ENCODE measurements around the gene NSMF.
"Not testable (repeated sequence)": the region's sequence is repeated elsewhere in the genome, so short reads cannot be mapped to it uniquely, and the experiment has no call there.

NSMF gene

DNA sequence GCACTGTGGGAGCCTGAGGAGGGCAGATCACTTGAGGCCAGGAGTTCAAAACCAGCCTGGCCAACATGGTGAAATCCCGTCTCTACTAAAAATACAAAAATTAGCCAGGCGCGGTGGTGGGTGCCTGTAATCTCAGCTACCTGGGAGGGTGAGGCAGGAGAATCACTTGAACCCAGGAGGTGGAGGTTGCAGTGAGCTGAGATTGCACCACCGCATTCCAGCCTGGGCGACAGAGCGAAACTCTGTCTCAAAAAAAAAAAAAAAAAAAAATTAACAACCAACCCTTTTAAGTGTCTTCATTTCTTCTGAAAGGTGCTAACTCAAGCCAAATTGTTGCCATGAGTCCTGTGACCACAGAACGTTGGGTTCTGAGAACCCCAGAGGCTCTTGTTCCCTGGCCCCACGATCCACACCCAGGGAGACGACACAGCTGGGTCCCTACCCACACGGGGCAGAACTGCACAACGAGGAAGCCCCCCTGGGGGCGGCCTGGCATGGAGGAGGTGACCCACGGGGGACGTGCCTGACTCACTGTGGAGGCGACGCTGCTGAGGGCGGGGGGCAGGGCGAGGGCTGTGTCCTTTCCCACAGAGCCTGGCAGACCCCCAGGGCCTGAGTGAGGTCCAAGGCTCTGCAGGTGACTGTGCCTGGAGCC is 48.8 kb downstream of the NSMF start:
- not testable (repeated sequence) for DNase-seq (ENCODE audit: low read depth)

- no peak for DNase-seq (ENCODE audit: low read depth)
Measured at GRCh38 chr9:137409515-137409914, 49.6 kb downstream of the NSMF start.

DNA sequence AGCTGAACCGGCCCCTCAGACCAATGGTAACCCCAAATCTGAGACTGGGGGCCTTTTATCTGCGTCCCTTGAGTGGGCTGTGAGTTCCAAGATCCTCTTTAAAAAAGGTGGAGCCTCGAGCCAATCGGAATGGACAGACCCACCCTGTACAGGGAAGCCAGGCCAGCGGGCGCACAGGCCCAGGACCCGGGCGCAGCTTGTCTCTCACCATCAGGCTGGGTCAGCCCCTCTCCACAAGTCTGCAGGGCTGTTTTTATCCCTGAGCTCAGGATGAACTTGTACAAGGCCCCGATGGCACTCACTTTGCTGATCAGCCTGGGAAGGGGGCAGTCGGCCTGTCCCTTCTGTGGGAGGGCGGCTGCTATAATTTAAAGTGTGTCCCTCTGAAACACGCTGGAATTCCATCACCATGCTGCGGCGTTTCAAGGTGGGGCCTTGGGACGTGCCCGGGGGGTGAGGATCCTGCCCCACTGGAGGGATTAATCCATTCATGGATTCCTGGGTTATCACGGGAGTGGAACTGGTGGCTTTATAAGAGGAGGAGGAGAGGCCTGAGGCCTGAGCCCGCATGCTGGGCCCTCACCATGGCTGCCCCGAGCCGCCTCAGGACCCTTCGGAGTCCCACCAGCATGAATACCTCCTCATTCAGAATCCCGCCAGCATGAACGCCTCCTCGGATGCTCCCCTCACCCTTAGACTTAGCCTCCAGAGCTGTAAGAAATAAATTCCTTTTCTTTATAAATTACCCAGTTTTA is 50.3 kb downstream of the NSMF start:
- DNase-seq (ENCODE audit: low read depth): no peak

DNA sequence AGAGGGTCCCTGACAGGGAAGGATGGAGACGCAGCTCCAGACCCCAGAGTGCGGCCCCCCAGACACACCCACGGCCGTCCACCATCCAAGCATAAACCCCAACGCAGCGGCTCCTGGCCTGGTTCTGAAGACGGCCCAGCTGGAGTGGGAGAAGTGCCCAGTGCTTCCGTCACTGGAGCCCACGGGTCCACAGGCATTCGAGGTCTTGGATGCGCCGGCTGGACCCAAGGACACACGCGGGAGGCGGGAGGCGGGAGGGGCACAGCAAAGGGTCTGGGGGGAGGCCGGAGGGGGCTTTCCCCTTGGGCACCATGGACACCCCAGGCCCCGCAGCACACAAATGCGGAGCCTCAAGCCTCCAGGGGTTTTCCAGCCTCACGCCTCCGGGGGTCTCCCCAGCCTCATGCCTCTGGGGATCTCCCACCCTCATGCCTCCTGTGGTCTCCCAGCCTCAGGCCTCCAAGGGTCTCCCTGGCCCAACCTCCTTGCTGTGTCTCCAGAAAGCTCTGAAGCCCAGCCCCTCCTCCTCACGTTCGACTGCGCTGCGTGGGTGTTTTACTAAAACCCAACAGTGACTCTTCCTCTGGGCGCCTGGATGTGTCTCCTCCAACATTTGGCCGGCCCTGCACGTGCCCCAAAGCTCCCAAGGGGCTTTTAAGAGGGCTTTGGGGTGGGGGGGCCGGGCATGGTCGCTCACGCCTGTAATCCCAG is 51.4 kb downstream of the NSMF start:
- DNase-seq (ENCODE audit: low read depth): no peak

GRCh38 chr9:137406876-137407589 is 52.1 kb downstream of the NSMF start:
- no peak for DNase-seq (ENCODE audit: low read depth)

DNA sequence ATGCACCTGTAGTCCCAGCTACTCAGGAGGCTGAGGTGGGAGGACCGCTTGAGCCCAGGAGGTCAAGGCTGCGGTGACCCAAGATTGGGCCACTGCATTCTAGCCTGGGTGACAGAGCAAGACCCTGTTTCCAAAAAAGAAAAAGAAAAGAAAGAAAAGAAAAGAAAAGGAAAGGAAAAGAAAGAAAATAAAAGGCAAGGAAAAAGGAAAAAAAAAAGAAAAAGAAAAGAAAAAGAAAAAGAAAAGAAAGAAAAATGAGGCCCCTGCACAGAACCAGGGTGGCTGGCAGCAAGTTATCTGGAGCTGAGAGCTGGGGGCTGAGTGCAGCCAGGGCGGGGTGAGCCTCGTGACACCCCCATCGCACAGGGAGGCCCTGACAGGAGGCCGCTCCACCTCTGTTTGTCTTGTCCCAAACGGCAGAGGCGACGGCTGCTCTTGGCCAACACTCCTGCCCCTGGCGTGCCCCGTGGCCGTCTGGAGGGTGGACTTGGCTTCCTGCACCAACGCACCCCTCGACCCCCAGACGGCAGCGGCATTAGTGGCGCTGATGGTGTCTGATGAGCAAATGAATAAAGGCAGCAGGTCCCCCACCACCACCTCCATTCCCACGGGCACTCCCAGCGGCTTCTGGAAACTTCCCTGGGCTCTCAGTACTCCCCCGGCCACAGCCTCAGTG is 52.9 kb downstream of the NSMF start:
- DNase-seq (ENCODE audit: low read depth): no peak

- no peak for DNase-seq (ENCODE audit: low read depth)
Measured at GRCh38 chr9:137405677-137406081, 53.5 kb downstream of the NSMF start.

DNA sequence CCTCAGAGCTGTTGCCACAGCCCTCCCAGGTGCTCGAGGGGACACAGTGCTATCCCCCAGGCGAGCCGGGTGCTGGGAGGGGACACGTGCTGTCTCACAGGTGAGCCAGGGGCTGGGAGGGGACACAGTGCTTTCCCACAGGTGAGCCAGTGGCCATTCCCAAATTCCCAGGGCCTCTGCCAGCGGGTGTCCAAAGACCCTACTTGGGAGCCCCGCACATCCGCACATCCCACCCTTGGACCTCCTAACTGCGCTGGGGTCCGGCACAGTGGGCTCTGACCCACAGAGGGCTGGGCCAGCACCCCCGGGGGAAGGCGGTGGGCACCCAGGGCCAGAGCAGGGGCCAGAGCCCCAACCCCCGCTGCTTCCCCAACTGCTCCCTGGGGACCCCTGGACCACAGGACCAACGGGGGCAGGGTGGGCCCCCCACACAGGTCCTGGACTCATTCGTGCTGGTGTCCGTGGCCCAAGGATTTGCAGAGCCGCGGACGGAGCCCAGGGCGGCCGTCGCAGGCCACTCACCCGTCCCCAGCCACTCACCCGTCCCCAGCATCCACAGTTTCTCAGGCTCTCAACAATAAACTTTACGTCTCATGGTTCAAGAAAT is 54.1 kb downstream of the NSMF start:
- DNase-seq (ENCODE audit: low read depth): no peak

DNA sequence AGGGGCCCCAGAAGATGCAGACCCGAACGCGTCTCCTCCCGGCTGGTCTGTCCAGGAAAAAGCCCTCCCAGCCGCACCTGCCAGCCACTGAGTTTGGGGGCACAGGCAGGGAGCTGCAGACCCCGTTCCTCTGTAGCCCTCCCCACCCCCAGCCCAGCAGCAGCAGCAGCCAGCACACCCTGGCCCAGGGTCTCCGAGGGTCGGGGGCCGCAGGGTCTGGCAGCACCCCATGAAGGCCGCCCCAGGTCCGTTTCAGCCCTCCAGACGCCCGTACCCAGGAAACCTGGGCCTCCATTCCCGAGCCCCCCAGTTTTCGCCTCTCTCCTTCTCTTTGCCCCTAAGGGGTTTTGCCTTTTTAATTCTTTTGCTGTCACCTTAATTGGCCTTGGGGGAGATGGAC is 55.9 kb downstream of the NSMF start:
- DNase-seq (ENCODE audit: low read depth): no peak

DNA sequence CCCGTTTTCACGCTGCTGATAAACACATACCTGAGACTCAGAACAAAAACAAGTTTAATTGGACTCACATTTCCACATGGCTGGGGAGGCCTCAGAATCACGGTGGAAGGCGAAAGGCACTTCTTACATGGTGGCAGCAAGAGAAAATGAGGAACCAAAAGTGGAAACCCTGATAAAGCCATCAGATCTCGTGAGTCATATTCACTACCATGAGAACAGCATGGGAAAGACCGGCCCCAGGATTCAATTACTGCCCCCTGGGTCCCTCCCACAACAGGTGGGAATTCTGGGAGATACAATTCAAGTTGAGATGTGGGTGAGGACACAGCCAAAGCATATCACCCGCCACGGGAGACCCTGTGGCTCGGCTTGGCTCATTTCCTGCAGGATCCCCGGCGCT is 56.4 kb downstream of the NSMF start:
- no peak for DNase-seq (ENCODE audit: low read depth)

- no peak for DNase-seq (ENCODE audit: low read depth)
Measured at GRCh38 chr9:137398561-137399468, 60.3 kb downstream of the NSMF start.

GRCh38 chr9:137397675-137398423 is 61.3 kb downstream of the NSMF start:
- no peak for DNase-seq (ENCODE audit: low read depth)
